ENCODE results near the gene SGTA. TPM values are rescaled to one million over a fixed set of nuclear protein-coding genes. Genes with fewer than 3 reads are reported as not detected.
"Not testable (repeated sequence)": the region's sequence is repeated elsewhere in the genome, so short reads cannot be mapped to it uniquely, and the experiment has no call there.

SGTA gene
- total RNA-seq, 4 donors from 2014 or later = 32.7 to 50.4 (median 36.7) TPM

GRCh38 chr19:2715470-2716274, 67.4 kb downstream of the SGTA start:
- ATAC-seq (ENCODE audit: low FRiP score) (no peak), DNase-seq (ENCODE audit: low spot score) (no peak)
- TF ChIP-seq, protein P1, sequence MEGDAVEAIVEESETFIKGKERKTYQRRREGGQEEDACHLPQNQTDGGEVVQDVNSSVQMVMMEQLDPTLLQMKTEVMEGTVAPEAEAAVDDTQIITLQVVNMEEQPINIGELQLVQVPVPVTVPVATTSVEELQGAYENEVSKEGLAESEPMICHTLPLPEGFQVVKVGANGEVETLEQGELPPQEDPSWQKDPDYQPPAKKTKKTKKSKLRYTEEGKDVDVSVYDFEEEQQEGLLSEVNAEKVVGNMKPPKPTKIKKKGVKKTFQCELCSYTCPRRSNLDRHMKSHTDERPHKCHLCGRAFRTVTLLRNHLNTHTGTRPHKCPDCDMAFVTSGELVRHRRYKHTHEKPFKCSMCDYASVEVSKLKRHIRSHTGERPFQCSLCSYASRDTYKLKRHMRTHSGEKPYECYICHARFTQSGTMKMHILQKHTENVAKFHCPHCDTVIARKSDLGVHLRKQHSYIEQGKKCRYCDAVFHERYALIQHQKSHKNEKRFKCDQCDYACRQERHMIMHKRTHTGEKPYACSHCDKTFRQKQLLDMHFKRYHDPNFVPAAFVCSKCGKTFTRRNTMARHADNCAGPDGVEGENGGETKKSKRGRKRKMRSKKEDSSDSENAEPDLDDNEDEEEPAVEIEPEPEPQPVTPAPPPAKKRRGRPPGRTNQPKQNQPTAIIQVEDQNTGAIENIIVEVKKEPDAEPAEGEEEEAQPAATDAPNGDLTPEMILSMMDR (IDR thresholded peaks at IDR 0.05) = no peak

DNA sequence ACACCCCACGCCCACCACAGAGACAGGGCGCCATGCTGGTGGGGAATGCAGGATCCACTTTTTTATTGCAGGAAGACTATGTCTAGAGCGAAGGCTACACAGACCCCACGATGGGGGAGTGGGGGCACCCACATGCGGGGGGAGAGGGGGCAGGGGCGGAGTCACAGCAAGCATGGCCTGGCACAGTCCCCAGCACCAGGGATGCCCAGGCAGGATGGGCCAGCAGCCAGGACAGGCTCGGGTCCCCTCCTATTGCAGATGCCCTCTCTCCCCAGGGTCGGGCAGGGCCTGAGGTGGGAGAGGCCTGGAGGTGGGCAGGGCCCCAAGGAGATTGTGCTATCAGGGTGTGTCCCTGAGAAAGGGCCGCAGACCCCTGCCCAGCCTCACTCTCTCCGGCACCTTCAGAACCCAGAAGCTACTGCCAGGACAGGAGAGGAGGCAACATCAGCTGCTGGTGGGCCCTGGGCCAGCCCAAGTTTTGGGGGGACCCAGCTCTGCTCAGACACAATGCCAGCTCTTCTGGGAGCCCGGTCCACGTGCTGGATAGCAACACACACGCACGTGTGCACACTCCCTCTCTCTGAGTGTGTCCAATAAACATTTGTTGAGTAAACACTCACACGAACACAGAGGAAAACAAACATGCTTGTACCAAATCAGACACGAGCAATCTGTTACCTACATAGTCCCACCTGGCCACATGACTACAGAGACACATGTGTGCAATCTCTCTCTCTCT, 68.4 kb downstream of the SGTA start:
- no peak for DNase-seq (ENCODE audit: low spot score)
- ATAC-seq (ENCODE audit: low FRiP score) = no peak
- TF ChIP-seq, protein P1 (IDR thresholded peaks at IDR 0.05) = no peak

DNA sequence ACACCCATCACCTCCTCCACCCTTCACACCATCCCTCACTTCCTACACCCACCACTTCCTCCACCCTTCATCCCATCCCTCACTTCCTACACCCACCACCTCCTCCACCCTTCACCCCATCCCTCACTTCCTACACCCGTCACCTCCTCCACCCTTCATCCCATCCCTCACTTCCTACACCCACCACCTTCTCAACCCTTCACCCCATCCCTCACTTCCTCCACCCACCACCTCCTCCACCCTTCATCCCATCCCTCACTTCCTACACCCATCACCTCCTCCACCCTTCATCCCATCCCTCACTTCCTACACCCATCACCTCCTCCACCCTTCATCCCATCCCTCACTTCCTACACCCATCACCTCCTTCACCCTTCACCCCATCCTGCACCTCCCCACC, 69.0 kb downstream of the SGTA start:
- ATAC-seq (ENCODE audit: low FRiP score) = not testable (repeated sequence)

DNA sequence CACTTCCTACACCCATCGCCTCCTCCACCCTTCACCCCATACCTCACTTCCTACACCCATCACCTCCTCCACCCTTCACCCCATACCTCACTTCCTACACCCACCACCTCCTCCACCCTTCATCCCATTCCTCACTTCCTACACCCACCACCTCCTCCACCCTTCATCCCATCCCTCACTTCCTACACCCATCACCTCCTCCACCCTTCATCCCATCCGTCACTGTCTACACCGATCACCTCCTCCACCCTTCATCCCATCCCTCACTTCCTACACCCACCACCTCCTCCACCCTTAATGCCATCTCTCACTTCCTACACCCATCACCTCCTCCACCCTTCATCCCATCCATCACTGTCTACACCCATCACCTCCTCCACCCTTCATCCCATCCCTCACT, 69.9 kb downstream of the SGTA start:
- not testable (repeated sequence) for DNase-seq (ENCODE audit: low spot score); ATAC-seq (ENCODE audit: low FRiP score)

More for the DNA sequence above, 69.0 kb downstream of the SGTA start:
- not testable (repeated sequence) for DNase-seq (ENCODE audit: low spot score)

DNA sequence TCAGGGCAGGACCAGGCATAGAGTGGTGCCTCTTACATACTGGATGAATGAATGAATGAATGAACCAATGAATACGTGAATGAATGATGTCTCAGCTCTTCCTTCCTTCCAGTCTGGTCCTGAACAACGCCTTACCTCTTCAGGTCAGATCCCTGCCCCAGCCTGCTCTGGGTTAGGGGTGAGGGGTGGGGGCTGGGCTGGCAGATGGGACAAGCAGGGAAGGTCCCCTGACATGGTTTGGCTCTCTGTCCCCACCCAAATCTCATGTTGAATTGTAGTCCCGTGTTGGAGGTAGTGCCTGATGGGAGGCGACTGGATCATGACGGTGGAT, 71.2 kb downstream of the SGTA start:
- DNase-seq (ENCODE audit: low spot score) (no peak), ATAC-seq (ENCODE audit: low FRiP score) (no peak)
- TF ChIP-seq, protein P1 (IDR thresholded peaks at IDR 0.05) = no peak

DNA sequence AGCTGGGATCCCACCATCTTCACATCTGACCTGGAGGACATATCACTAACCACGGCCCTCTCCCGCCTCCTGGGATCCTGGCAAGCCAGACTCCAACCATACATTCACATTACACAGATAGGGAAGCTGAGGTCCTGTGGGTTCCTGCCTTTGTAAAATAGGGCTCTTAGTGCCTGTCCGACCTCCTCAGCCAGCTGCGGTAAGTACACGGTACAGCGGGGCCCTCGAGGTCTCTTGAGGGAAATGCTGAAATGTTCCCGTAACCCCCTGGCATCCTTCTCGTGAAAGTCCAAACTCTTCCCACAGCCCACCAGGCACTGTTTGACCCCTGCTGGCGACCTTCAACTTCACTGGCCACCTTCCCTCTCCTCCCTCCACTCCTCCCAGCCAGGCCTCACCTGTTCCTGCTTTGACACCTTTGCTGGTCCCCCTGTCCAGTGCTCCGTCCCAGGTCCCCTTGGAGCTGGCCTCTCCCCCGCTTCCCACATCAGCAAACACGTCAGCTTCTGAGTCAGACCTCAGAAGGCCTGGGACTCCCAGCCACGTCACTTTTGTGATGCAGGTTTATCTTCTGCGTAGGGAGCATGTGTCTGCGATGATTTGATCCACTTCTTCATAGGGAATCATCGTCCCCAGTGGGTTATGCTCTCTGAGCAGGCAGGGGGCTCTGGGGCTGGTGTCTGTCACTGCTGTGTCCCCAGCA, 71.8 kb downstream of the SGTA start:
- ATAC-seq (ENCODE audit: low FRiP score) (no peak), DNase-seq (ENCODE audit: low spot score) (no peak)
- TF ChIP-seq, protein P1 (IDR thresholded peaks at IDR 0.05) = no peak

- no peak for ATAC-seq (ENCODE audit: low FRiP score)
- TF ChIP-seq, protein P1 (IDR thresholded peaks at IDR 0.05) = no peak
These were observed 76.8 kb downstream of the SGTA start for GRCh38 chr19:2706251-2706650.

More at GRCh38 chr19:2706251-2706650, 76.8 kb downstream of the SGTA start:
- DNase-seq (ENCODE audit: low spot score) = no peak

Other genes with a start within 250 kb of the SGTA start
- gene GNG7, start 80.6 kb downstream of the SGTA start, total RNA-seq = 1 to 10 TPM; 1.3 to 3.9 (median 1.8) TPM
- gene DIRAS1, start 61.9 kb downstream of the SGTA start, total RNA-seq = 1 to 10 TPM in 3 of 4 donors, under 1 TPM in 1; 0.32 to 4.8 (median 2.8) TPM
- 10 to 100 TPM; 26.0 to 38.0 (median 28.6) TPM for gene SLC39A3, start 43.3 kb downstream of the SGTA start, total RNA-seq
- 10 to 100 TPM; 27.4 to 50.2 (median 31.9) TPM for gene THOP1, start 2.2 kb upstream of the SGTA start, total RNA-seq
- gene ZNF554, start 36.6 kb upstream of the SGTA start, total RNA-seq = 1 to 10 TPM in 3 of 4 donors, under 1 TPM in 1; 0.84 to 4.0 (median 3.1) TPM
- gene ZNF555, start 58.2 kb upstream of the SGTA start, total RNA-seq = 1 to 10 TPM; 3.9 to 7.3 (median 4.8) TPM
- 1 to 10 TPM in 1 of 4 donors, under 1 TPM in 2, not detected in 1; 0.09 to 1.1 (median 0.31) TPM for gene ZNF556, start 84.1 kb upstream of the SGTA start, total RNA-seq
- gene ZNF57, start 117.7 kb upstream of the SGTA start, total RNA-seq = 1 to 10 TPM; 2.0 to 6.3 (median 4.7) TPM
- gene ZNF77, start 161.7 kb upstream of the SGTA start, total RNA-seq = 1 to 10 TPM; 3.2 to 8.7 (median 3.8) TPM
- gene TLE6, start 194.3 kb upstream of the SGTA start, total RNA-seq = 1 to 10 TPM in 3 of 4 donors, under 1 TPM in 1; 0.36 to 2.8 (median 1.7) TPM
- 10 to 100 TPM; 19.3 to 39.8 (median 31.0) TPM for gene TLE2, start 246.0 kb upstream of the SGTA start, total RNA-seq